Skeletal muscle tissue (tissue), 4 donors: ENCODE data around the gene CEPT1. TPM values are rescaled to one million over a fixed set of nuclear protein-coding genes. Genes with fewer than 3 reads are reported as not detected.

ENCODE experiments used
- H3K27ac ChIP-seq: one replicate; pipeline ENCODE4 v1.7.0; 2013; ENCODE audit warnings: mild to moderate bottlenecking, low read depth, low read length, inconsistent platforms
- H3K27me3 ChIP-seq, 3 donors: one replicate each; pipeline ENCODE4 v1.7.0; 2013; ENCODE audit warnings: low read length in 3 of 3; ENCODE audit not compliant: control insufficient read depth in 3 of 3, insufficient read depth in 3 of 3
- H3K36me3 ChIP-seq, 3 donors: one replicate each; pipeline ENCODE4 v1.7.0; 2013; ENCODE audit warnings: low read length in 3 of 3; ENCODE audit not compliant: control insufficient read depth in 3 of 3, insufficient read depth in 3 of 3
- H3K4me1 ChIP-seq, 3 donors: one replicate each; pipeline ENCODE4 v1.7.0; 2013; ENCODE audit warnings: low read length in 3 of 3, mild to moderate bottlenecking in 3 of 3; ENCODE audit not compliant: control insufficient read depth in 3 of 3, insufficient read depth in 3 of 3
- H3K4me3 ChIP-seq, 3 donors: one replicate each; pipeline ENCODE4 v1.7.0; 2013; ENCODE audit warnings: low read length in 3 of 3
- H3K9ac ChIP-seq, 3 donors: one replicate each; pipeline ENCODE4 v1.7.0; 2013; ENCODE audit warnings: low read length in 3 of 3, mild to moderate bottlenecking in 3 of 3, moderate library complexity in 2 of 3, low read depth in 1 of 3
- H3K9me3 ChIP-seq, 3 donors: one replicate each; pipeline ENCODE4 v1.7.0; 2013; ENCODE audit warnings: low read length in 3 of 3; ENCODE audit not compliant: control insufficient read depth in 3 of 3
- total RNA-seq: library from RNA; depleted of rRNA; stranded (reverse); fragments of >200 nt; gene quantifications from one replicate; pipeline ENCODE4 v1.2.3, GENCODE V29; 2014
- donor health status: Osteomylitis.

CEPT1 gene
- total RNA-seq, 1 donor from 2014 or later, result 54.3 TPM

DNA sequence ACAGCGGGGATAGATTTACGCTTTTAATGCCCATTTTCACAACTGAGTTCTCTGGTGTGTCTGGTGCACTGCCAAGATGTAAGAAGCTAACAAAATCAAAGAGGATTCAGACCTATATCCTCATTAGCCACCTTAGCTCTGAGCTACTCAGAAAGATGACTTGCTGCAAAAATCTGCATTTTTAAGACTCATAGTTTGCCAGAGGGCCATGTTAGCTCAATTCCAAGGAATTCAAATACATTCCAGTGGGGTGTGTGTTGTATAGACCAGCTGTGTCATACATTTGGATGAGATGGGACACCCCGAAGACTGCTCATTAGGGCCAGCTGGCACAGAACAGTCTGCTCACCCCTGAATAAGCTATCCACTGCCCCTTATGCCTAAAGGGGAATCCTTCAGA is 51.5 kb downstream of the CEPT1 start:
- Histone ChIP-seq H3K4me1 (peaks cover 3 to 19% (median 8%) of the 10 kb centered on the region in 3 donors), H3K27me3 (no peaks in the 10 kb centered on the region), H3K9me3 (no peaks in the 10 kb centered on the region), H3K27ac (peak overlapping the region; percentile 70), H3K9ac (no peak overlapping the region), H3K4me3 (no peak overlapping the region), H3K36me3 (peaks cover 8 to 22% (median 22%) of the 10 kb centered on the region in 3 donors)

- H3K4me1 ChIP-seq, result peaks cover 3 to 19% (median 8%) of the 10 kb centered on the region in 3 donors
These were observed 52.1 kb downstream of the CEPT1 start for GRCh38 chr1:111192074-111192473.

DNA sequence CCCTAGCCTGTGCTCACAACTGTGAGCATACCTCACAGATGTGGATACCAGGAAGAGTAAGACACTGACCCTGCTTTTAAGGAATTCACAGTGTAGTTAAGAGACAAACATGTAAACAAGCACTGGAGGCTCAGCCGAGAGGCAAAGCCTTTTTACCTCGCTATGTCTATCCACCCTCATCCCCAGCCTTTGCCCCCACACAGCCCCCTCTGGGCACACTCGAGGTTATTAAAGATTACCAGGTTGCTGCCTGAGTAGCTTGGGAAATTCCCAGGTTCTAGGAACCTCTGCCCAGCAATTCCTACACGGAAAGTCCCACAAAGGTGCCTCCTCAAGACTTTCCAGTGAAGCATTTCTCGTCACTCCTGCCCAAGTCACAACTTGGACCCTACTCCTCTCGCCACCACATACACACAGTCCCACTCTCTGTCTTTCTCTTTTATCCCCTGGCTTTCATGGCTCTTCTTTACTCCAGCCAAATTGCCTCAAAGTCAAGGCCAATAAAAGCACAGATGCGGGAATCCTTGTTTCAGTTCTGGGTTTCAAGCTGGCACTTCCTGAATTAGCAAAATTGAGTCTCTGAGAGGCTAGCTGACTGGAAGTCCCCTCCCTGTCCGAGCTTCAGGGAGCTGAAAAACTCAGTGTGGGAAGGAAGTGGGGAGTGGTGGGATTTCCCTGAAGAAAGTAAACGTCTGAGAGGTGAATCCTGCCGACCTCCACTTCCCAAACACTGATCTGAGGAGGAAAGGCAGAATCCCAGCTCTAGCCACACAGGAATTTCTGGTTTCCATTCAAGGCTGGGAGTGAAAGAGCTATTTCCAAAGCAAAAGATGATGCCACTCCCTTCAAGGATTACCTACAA is 52.9 kb downstream of the CEPT1 start:
- no peak overlapping the region for H3K4me3 ChIP-seq
- peak overlapping the region; percentile 70 for H3K27ac ChIP-seq
- H3K27me3 ChIP-seq, result no peaks in the 10 kb centered on the region
- H3K4me1 ChIP-seq, result peaks cover 3 to 19% (median 8%) of the 10 kb centered on the region in 3 donors
- no peaks in the 10 kb centered on the region for H3K9me3 ChIP-seq
- peak overlapping the region in 1 of 3 donors; percentile 11 for H3K9ac ChIP-seq
- peaks cover 4 to 10% (median 8%) of the 10 kb centered on the region in 3 donors for H3K36me3 ChIP-seq

More at GRCh38 chr1:111192074-111192473, 52.1 kb downstream of the CEPT1 start:
- H3K9ac ChIP-seq, result no peak overlapping the region
- peak overlapping the region; percentile 70 for H3K27ac ChIP-seq
- no peak overlapping the region for H3K4me3 ChIP-seq
- no peaks in the 10 kb centered on the region for H3K27me3 ChIP-seq
- H3K9me3 ChIP-seq, result no peaks in the 10 kb centered on the region
- peaks cover 4 to 17% (median 16%) of the 10 kb centered on the region in 3 donors for H3K36me3 ChIP-seq

DNA sequence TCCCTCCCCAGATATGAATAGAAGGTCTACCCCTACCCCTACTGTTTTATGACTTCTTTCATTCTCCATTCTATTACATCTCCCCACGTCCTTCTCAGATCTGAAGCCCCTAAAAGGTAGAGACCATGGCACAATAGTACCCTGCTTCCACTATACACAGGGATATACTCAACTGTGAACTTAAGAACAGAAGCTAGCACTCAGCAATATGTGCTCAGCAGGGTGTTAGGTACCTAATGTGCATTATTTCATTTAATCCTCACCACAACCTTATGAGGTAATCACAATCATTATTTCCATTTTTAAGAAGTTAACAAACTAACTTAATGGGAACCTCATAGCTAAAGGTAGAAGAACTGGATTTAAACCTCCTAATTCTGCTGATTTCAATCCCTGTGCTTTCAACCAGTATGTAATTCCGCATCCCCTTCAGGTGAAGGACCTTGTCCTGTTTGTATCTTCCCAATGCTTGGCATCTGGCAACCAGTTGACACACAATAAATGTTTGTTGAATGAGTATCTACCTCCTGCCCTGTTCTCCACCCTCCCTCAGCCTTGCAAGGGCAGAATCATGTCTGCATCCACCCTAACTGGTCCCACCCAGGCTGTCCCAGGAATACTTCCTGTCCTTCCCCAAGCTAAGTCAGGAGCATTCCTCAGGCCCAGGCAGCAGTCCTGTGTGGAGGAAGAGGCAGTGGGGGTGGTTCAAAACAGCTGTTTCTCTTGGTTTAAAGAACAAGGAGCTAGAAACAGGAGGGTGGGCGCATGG is 53.9 kb downstream of the CEPT1 start:
- no peaks in the 10 kb centered on the region for H3K36me3 ChIP-seq
- H3K27ac ChIP-seq, result peak overlapping the region; percentile 70
- no peak overlapping the region for H3K4me3 ChIP-seq
- H3K4me1 ChIP-seq, result peaks cover 3 to 19% (median 8%) of the 10 kb centered on the region in 3 donors
- H3K27me3 ChIP-seq, result no peaks in the 10 kb centered on the region
- no peak overlapping the region for H3K9ac ChIP-seq
- no peaks in the 10 kb centered on the region for H3K9me3 ChIP-seq

DNA sequence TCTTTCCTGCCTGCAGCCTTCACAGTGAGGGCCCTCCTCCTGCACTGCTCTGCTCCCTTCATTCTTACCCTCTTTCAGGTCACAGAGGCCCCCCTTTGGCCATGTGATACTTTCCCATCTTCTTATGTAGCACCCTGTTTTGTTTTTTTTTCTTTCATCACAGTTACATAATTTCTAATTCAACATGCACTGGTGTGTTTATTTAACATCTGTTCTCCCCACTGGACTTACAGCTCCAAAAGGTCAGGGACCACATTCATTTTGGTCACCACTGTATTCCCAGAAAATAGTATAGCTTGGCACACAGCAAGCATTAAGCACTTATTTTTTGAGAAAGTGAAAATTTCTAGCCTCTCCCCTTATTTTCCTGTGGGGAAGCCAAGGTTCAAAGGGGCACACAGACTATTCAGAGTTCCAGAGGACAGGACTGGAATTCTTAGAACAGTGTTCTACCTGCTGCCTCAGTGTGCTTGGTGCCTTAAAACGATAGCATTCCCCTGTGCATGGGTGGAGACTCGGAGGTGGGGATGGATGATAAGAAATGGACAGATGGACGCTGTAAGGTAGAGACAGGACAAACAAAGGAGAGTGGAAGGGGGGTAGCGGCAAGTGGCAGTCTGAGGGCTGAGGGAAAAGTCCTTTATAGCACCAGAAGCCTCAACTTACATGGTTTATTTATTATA is 55.1 kb downstream of the CEPT1 start:
- H3K9ac ChIP-seq, result no peak overlapping the region
- no peak overlapping the region for H3K27ac ChIP-seq
- peaks cover 3 to 19% (median 8%) of the 10 kb centered on the region in 3 donors for H3K4me1 ChIP-seq
- no peak overlapping the region for H3K4me3 ChIP-seq
- no peaks in the 10 kb centered on the region for H3K36me3 ChIP-seq
- H3K9me3 ChIP-seq, result no peaks in the 10 kb centered on the region
- H3K27me3 ChIP-seq, result no peaks in the 10 kb centered on the region

GRCh38 chr1:111196213-111196612 is 56.2 kb downstream of the CEPT1 start:
- no peaks in the 10 kb centered on the region for H3K36me3 ChIP-seq
- H3K27ac ChIP-seq, result no peak overlapping the region
- H3K4me1 ChIP-seq, result peaks cover 3 to 19% (median 8%) of the 10 kb centered on the region in 3 donors
- no peak overlapping the region for H3K4me3 ChIP-seq
- peaks cover 0 to 3% (median 0%) of the 10 kb centered on the region in 3 donors for H3K27me3 ChIP-seq
- no peaks in the 10 kb centered on the region for H3K9me3 ChIP-seq
- H3K9ac ChIP-seq, result no peak overlapping the region

GRCh38 chr1:111197598-111198284 is 57.7 kb downstream of the CEPT1 start:
- no peak overlapping the region for H3K27ac ChIP-seq
- peaks cover 0 to 16% (median 7%) of the 10 kb centered on the region in 3 donors for H3K4me1 ChIP-seq
- H3K4me3 ChIP-seq, result no peak overlapping the region

GRCh38 chr1:111198836-111199235 is 58.8 kb downstream of the CEPT1 start:
- Histone ChIP-seq H3K4me1 (peaks cover 0 to 14% (median 2%) of the 10 kb centered on the region in 3 donors), H3K27me3 (peaks cover 2 to 7% (median 3%) of the 10 kb centered on the region in 3 donors), H3K27ac (no peak overlapping the region), H3K4me3 (peak overlapping the region in 1 of 3 donors; percentile 15), H3K9ac (no peak overlapping the region), H3K36me3 (no peaks in the 10 kb centered on the region), H3K9me3 (no peaks in the 10 kb centered on the region)

More at GRCh38 chr1:111197598-111198284, 57.7 kb downstream of the CEPT1 start:
- H3K27me3 ChIP-seq, result peaks cover 0 to 3% (median 0%) of the 10 kb centered on the region in 3 donors
- H3K36me3 ChIP-seq, result no peaks in the 10 kb centered on the region
- H3K9me3 ChIP-seq, result no peaks in the 10 kb centered on the region
- H3K9ac ChIP-seq, result no peak overlapping the region

- H3K27me3 ChIP-seq, result peaks cover 6 to 11% (median 7%) of the 10 kb centered on the region in 3 donors
- H3K9me3 ChIP-seq, result no peaks in the 10 kb centered on the region
- H3K4me1 ChIP-seq, result peaks cover under 1 to 13% (median 2%) of the 10 kb centered on the region in 3 donors
- peak overlapping the region in 2 of 3 donors; percentile 19 to 23 for H3K4me3 ChIP-seq
- H3K27ac ChIP-seq, result peak overlapping the region; percentile 77
- H3K9ac ChIP-seq, result peak overlapping the region in 1 of 3 donors; percentile 32
- no peaks in the 10 kb centered on the region for H3K36me3 ChIP-seq
These were observed 59.3 kb downstream of the CEPT1 start for GRCh38 chr1:111199329-111199728.
